HG03135 (cell line): ENCODE measurements around the gene USHBP1.
"Not testable (repeated sequence)": the region's sequence is repeated elsewhere in the genome, so short reads cannot be mapped to it uniquely, and the experiment has no call there.

Experiments
- ATAC-seq: cut with Tn5 transposase; IDR thresholded peaks from one replicate; pipeline ENCODE4 v1.9.1; 2021; ENCODE audit warnings: mild to moderate bottlenecking, moderate library complexity; ENCODE audit not compliant: unreplicated experiment

USHBP1 gene

GRCh38 chr19:17295551-17295950 lies 31.0 kb upstream of the USHBP1 start:
- not testable (repeated sequence) for ATAC-seq

GRCh38 chr19:17294051-17294891 lies 29.7 kb upstream of the USHBP1 start:
- ATAC-seq: no peak

GRCh38 chr19:17293605-17294004 lies 29.1 kb upstream of the USHBP1 start:
- no peak for ATAC-seq

GRCh38 chr19:17292301-17293074 lies 27.9 kb upstream of the USHBP1 start:
- peak; percentile 77 for ATAC-seq

GRCh38 chr19:17289489-17289888 lies 24.9 kb upstream of the USHBP1 start:
- ATAC-seq: no peak

GRCh38 chr19:17286752-17287151 lies 22.2 kb upstream of the USHBP1 start:
- no peak for ATAC-seq

GRCh38 chr19:17286263-17286662 lies 21.7 kb upstream of the USHBP1 start:
- no peak for ATAC-seq

GRCh38 chr19:17285415-17286135 lies 21.0 kb upstream of the USHBP1 start:
- ATAC-seq: no peak

GRCh38 chr19:17283504-17283996 lies 19.0 kb upstream of the USHBP1 start:
- no peak for ATAC-seq

- ATAC-seq: peak; percentile 68
Measured at GRCh38 chr19:17282488-17283125, 18.1 kb upstream of the USHBP1 start.

GRCh38 chr19:17281391-17282304 lies 17.1 kb upstream of the USHBP1 start, which contains the start of gene ANKLE1:
Gene ANKLE1, plus strand, starts transcription at chr19:17281901. Its CDS starts 20 bp downstream, at chr19:17281921.
- no peak for ATAC-seq

GRCh38 chr19:17279436-17279835 lies 14.9 kb upstream of the USHBP1 start:
- no peak for ATAC-seq

- no peak for ATAC-seq
Measured at GRCh38 chr19:17275441-17276175, 11.1 kb upstream of the USHBP1 start.

GRCh38 chr19:17274892-17275291 lies 10.3 kb upstream of the USHBP1 start:
- ATAC-seq: not testable (repeated sequence)

GRCh38 chr19:17268754-17269153 lies 4.2 kb upstream of the USHBP1 start:
- ATAC-seq: no peak

GRCh38 chr19:17266975-17267788 lies 2.6 kb upstream of the USHBP1 start, which contains the start of gene BABAM1:
Gene BABAM1, plus strand, starts transcription at chr19:17267443. Its CDS starts 1,364 bp downstream, at chr19:17268807.
- ATAC-seq: peak; percentile 88

GRCh38 chr19:17266589-17266974 lies 2.0 kb upstream of the USHBP1 start:
- ATAC-seq: peak; percentile 23

- no peak for ATAC-seq
Measured at GRCh38 chr19:17266026-17266425, 1.5 kb upstream of the USHBP1 start.
